ENCODE measurements around the gene TEX29.

TEX29 gene

DNA sequence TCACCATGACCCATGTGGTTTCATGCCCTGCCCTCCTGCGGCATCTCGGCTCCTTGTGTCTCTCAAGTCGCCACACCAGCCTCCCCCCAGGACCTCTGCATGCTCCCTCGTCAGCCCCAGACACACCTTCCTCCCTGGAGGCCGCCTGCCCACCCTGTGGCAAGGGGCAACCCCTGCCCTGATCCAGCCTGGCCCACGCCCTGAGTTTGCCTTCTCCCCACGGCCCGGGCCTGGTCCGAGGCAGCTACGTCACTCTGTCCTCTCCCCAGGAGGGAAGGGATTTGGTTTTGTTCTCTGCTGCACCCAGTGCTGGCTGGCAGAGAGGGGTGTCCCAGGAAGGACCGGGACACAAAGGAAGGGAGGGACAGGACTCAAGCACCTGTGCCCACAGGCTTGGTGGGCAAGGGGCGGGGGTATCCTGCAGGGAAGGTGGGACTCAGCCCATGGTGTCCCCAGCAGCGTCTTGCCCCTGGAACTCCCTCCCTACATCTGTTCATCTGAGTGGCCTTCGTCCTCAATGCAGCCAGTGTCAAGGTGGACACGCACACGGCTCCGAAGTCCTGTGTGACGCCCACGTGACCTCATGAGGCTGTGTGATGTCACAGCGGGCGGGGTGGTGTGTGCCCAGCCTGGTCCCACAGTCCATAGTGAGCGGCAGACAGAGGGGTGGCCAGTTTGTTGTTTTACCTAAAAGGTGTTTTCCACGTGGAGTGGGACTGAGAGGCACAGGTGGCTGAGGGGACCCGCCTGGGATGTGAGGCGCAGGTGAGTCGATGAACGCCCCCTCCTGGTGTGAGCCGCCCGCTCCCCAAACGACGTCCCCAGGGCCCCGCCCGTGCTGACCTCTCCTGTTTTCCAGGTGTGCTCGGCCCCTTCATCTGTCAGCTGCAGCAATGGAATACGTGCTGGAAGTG, at the start of gene TEX29:
TSS of gene TEX29 (plus strand) at position 645 of the 914 bp plus-strand sequence. CDS start at position 894, 249 bp downstream.
- TF ChIP-seq CTCF (IDR thresholded peaks at IDR 0.05; ENCODE audit: low read depth, low read length), result no peak
- Histone ChIP-seq H3K4me3 (ENCODE audit: low read depth, low read length) (no peak within 1 kb of the TSS), H3K9me3 (ENCODE audit: severe bottlenecking) (no peaks in the 10 kb centered on the region), H3K27ac (no peak within 1 kb of the TSS), H3K36me3 (no peaks in the 10 kb centered on the region), H3K27me3 (ENCODE audit: insufficient read depth, low read depth, severe bottlenecking) (peaks cover 93% of the 10 kb centered on the region)
- DNase-seq, result no peak

GRCh38 chr13:111270765-111271698, 49.4 kb upstream of the TEX29 start:
- H3K27me3 ChIP-seq (ENCODE audit: insufficient read depth, low read depth, severe bottlenecking), result no peaks in the 10 kb centered on the region
- no peak overlapping the region for H3K4me3 ChIP-seq (ENCODE audit: low read depth, low read length)
- no peak overlapping the region for H3K27ac ChIP-seq
- H3K9me3 ChIP-seq (ENCODE audit: severe bottlenecking), result no peaks in the 10 kb centered on the region
- DNase-seq, result no peak
- TF ChIP-seq CTCF (IDR thresholded peaks at IDR 0.05; ENCODE audit: low read depth, low read length), result no peak
- H3K36me3 ChIP-seq, result peaks cover 54% of the 10 kb centered on the region

DNA sequence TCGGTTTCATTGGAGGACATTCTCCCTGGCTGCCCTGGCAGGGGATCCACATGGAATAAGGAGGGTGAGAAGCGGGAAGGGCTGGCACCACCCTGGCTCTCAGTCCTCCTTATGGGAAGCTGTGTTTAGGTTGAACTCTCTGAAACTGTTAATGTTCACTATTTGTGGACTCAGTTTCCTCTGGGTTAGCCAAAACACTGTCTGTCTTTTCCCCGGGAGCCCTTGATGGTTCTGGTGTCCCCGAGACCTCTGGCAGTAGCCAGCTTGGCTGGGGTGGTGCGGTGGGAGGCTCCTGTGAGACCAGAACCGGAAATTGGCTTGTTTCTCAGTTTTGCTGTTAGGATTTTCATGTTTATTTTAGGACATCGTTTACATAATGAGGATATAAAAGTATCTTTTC, 48.3 kb upstream of the TEX29 start:
- no peaks in the 10 kb centered on the region for H3K9me3 ChIP-seq (ENCODE audit: severe bottlenecking)
- peaks cover 65% of the 10 kb centered on the region for H3K36me3 ChIP-seq
- no peaks in the 10 kb centered on the region for H3K27me3 ChIP-seq (ENCODE audit: insufficient read depth, low read depth, severe bottlenecking)
- TF ChIP-seq CTCF (IDR thresholded peaks at IDR 0.05; ENCODE audit: low read depth, low read length), result no peak
- no peak overlapping the region for H3K4me3 ChIP-seq (ENCODE audit: low read depth, low read length)
- no peak overlapping the region for H3K27ac ChIP-seq
- no peak for DNase-seq

DNA sequence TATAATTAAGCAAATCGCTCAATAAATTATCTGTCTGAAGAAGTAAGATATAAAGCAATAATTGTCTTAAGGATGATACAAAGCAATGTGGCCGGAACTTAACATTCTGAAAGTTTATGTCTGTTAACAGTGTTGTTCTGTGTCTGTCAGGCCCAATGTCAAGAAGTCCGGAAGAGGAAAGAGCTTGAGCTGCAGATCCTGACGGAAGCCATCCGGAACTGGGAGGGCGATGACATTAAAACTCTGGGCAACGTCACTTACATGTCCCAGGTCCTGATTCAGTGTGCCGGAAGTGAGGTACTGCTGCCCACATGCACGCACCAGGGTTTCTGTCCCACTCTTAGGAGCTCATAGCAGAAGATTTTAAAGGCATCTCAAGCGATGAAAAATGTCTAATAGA, 45.1 kb upstream of the TEX29 start:
- TF ChIP-seq CTCF (IDR thresholded peaks at IDR 0.05; ENCODE audit: low read depth, low read length), result no peak
- H3K4me3 ChIP-seq (ENCODE audit: low read depth, low read length), result no peak overlapping the region
- DNase-seq, result no peak
- H3K9me3 ChIP-seq (ENCODE audit: severe bottlenecking), result no peaks in the 10 kb centered on the region
- H3K27me3 ChIP-seq (ENCODE audit: insufficient read depth, low read depth, severe bottlenecking), result no peaks in the 10 kb centered on the region
- H3K27ac ChIP-seq, result no peak overlapping the region
- peaks cover 58% of the 10 kb centered on the region for H3K36me3 ChIP-seq

- TF ChIP-seq CTCF (IDR thresholded peaks at IDR 0.05; ENCODE audit: low read depth, low read length), result no peak
- no peaks in the 10 kb centered on the region for H3K9me3 ChIP-seq (ENCODE audit: severe bottlenecking)
- no peak overlapping the region for H3K27ac ChIP-seq
- H3K4me3 ChIP-seq (ENCODE audit: low read depth, low read length), result no peak overlapping the region
- no peak for DNase-seq
- H3K27me3 ChIP-seq (ENCODE audit: insufficient read depth, low read depth, severe bottlenecking), result no peaks in the 10 kb centered on the region
- peaks cover 64% of the 10 kb centered on the region for H3K36me3 ChIP-seq
Observed at GRCh38 chr13:111275995-111276618, 44.3 kb upstream of the TEX29 start.
